Measurements from ENCODE around the gene RBBP6.

RBBP6 gene

DNA sequence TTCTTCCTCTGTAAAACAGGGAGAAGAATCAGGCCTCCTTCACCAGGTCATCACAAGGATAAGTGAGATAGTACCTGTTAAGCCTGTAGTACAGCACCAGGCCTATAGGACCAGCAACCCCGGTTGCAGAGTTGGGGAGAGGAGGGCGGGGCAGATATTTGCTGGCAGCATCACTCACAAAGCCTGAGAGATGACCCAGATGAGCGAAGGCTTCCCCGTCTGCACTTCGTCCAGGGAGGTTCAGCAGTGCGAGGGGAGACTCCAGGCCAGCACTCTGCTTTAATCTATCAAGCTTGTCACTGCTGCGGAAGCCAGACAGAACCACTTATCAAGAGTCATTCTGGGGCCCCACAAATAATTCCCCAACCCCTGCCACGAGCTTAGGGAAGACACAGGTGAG, 15.8 kb upstream of the RBBP6 start:
- ATAC-seq, result no peak
- no peak for DNase-seq

DNA sequence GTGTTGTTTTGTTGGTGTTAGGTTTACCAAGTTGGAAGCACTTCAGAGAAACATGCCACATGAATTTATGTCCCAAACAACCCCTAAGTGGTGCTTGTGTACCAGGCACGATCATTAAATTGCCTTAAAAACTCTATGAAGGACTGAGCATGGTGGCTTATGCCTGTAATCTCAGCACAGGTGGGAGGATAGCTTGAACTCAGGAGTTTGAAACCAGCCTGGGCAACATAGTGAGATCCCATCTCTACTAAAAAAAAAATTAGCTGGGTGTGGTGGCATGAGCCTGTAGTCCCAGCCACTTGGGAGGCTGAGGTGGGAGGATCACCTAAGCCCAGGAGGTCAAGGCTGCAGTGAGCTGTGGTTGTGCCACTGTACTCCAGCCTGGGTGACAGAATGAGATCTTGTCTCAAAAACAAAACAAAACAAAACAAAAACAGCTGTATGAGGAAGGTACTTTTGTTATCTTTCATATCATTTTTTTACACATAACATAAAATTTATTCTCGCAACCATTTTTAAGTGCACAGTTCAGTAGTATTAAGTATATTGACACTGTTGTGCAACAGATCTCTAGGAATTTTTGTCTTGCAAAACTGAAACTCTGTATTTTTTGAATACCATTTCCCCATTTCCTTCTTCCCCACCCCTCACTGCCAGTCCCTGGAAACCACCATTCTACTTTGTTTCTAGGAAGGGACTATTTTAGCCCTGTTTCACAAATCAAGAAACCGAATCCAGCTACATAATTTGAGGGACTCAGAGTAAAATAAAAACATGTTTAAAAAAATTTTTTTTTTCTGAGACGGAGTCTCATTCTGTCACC, 14.3 kb upstream of the RBBP6 start:
- DNase-seq (no peak), ATAC-seq (no peak)

DNA sequence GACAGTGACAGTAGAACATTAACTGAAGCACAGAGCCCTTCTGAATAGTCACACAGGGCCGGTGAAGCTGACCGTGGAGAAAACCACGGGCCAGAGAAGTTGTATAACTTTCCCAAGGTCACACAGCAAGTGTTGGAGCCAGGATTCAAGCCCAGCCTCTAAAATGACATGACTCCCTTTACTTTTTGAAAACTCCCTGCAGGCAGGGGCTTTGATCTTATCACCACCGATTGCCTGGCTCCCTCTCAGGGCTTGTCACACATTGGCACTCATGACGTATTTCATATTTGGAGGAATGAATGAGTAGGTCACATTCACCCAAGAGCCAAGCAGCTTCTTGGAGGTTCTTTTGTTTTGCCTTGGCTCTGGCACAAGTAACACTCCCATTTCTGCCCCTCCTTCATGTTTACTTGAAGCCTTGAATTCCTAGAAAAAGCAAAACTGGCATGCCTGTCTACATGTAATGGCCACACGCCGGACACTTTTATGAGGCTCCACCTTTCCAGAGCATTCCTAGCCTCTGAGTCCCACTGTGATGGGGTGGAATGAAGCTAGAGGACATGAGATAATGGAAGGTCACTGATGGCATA, 13.3 kb upstream of the RBBP6 start:
- no peak for DNase-seq
- ATAC-seq, result no peak

DNA sequence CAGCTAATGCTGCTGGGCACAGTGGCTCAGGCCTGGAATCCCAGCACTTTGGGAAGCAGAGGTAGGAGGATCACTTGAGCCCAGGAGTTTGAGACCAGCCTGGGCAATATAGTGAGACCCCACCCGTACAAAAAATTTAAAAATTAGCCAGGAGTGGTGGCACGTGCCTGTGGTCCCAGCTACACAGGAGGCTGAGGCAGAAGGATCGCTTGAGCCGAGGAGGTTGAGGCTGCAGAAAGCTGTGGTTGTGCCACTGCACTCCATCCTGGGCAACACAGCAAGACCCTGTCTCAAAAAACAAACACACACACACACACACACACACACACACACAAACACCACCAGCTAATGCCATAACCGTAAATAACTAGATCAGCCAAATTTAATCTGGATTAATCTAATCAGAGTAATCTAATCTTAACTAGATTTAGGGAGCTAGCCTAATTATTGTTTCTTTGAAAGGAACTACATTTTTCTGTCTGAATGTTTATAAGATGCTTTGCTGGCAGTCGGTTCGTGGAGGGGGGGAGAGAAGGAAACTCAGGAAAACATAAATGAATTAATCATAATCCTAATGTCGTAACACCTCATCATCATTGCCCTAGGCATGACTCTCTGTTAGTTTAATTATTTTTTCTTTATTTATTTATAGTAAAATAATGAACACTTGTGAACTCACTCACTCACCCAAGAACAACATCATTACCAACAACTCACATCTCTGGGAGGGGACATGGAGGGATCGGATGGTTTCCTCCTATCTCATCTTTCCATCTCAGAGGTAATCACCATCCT, 12.5 kb upstream of the RBBP6 start:
- ATAC-seq (no peak), DNase-seq (no peak)

GRCh38 chr16:24531166-24531565, 8.2 kb upstream of the RBBP6 start:
- no peak for ATAC-seq
- no peak for DNase-seq

DNA sequence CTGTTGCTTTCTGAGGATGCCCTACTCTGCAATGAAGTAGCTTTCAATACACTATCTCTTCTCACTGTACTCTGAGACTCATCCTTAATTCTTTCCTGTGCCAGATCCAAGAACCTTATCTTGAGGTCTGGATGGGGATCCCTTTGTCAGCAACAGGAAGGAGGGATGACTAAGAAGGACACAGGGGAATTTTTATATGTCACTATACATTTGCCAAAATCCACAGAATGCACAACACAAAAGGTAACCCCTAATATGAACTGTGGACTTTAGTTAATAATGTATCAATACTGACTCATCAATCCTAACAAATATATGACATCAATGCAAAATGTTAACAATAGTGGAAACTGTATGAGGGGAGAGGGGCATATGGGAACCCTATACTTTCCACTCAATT, 4.7 kb upstream of the RBBP6 start:
- no peak for ATAC-seq
- no peak for DNase-seq

DNA sequence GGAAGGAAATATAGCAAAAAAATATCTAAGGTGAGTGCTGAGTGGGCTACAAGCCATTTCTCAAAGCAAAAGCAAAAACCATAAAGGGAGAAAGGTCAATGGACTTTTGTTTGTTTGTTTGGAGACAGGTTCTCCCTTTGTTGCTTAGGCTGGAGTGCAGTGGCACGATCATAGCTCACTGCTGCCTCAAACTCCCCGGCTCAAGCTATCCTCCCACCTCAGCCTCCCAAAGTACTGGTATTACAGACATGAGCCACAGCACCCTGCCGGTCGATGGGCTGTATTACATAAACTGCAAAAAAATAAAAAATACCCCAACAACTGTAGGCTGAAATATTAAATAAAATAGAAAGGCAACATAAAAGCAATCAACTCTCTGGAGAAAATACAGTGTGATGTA, 3.5 kb upstream of the RBBP6 start:
- no peak for DNase-seq

DNA sequence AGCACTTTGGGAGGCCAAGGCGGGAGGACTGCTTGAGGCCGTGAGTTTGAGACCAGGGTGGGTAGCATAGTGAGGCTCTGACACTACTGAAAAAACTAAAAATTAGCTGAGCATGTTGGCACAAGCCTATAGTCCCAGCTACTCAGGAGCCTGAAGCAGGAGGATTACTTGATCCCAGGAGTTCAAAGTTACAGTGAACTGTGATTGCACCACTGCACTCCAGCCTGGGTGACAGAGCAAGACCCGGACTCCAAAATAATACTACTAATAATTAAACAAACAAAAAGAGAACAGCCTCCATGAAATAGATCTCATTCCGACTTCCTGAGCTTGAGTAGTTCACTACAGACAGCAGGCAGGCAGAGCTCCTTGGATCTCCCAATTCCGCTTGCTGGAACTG, 2.7 kb upstream of the RBBP6 start:
- DNase-seq (no peak), ATAC-seq (no peak)

More for the DNA sequence above, 3.5 kb upstream of the RBBP6 start:
- no peak for ATAC-seq

DNA sequence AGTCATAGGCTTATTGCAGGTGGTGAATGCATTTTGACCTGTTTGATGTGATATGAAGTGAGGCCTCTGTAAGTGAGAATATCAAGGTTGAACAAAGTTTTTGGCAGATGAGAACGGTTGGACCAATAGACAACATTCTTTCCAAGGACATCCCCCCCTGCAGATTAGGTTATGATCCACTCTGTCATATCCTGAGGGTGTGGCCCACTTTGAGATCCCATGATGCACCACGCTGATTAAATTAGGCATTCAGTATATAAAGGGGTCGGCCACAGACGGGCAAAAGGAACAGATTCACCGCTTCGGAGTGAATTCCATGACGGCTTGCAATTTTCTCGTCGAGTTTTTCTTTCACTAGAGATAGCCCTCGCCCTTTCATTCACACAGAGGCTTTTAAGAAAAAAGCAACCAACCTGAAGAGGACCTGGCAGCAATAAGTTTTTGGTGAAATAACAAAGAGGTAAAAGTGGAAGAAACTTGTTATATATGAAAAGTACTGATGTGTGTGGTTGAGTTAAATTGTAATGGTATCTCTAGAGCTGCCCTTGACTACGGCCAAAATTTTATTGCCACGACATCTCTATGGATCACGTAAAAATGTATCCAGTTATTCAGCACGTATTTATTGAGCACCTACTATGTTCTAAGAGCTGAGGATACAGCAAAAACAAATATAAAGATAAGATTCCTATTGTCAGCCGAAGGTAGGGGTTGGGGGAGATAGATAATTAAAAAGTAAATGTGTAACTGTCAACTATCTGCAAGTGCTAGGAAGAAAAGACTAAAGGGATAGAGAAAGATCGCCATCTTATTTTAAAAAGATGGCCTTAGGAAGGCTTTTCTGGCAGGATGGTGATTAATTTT, 1.7 kb upstream of the RBBP6 start:
- ATAC-seq (no peak), DNase-seq (no peak)

DNA sequence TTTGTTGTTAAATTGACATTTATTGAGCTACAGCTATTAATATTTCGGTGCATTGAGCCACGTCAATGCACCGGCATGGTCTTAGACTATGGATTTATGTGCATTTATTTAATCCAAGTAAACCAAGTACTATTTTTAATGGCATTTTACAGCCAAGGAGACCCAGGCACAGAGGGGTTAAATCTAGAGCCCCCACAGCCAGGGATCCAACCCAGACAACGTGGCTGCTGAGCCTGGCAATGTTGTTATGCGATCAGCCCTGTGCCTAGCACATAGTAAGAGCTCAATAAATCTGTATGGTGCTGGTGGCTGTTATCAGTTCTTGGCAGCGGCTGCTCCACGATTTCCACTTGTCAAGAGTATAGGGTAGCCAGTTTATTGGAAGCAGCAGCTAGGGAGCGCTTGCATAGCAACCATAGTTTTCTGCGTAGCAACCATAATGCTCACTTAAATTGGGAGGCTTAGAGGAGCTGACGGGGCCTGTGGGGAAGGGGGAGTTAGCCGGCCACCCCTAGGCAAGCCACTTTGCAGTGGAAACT, 541 bp upstream of the RBBP6 start:
- peak; percentile 26 for ATAC-seq
- DNase-seq, result no peak

DNA sequence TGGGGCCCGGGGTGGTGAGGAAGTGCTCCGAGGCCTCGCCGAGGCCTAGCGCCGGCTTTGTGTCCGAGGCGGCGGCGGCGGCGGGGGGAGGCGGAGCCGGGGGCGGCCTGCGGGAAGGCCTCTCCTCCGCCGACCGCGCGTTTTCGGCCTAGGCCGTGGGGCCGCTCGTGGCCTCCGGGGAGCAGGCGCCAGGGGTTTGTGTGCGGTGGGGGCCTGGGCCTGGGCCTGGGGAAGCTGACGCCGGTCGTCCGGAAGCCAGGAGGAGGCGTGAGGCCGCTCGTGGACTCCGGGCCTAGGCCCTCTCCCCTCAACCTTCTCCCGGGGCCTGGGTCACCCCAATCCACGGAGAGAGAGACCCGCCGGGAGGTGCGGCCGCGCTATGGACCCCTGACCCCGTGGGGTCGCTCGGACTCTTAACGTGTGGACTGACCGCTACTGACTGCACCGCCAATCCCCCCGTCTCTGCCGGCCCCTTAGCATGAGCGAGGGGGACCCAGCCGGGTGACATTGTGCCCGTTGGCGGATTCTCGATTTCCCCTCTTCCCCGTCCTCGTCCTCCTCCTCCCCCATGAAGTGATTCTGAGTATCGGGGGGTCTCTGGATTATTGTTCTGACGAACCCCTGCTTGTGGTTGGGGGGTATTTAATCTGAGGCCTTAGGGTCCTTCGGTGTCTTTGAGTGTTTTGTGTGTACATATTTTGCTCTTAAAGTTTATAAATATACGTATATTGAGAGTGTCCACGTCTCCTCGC, 660 bp downstream of the RBBP6 start:
- peak; percentile 67 for DNase-seq

GRCh38 chr16:24540602-24541210, 1.3 kb downstream of the RBBP6 start:
- ATAC-seq (no peak), DNase-seq (no peak)

More for the DNA sequence above, 660 bp downstream of the RBBP6 start:
- ATAC-seq, result peak; percentile 41

DNA sequence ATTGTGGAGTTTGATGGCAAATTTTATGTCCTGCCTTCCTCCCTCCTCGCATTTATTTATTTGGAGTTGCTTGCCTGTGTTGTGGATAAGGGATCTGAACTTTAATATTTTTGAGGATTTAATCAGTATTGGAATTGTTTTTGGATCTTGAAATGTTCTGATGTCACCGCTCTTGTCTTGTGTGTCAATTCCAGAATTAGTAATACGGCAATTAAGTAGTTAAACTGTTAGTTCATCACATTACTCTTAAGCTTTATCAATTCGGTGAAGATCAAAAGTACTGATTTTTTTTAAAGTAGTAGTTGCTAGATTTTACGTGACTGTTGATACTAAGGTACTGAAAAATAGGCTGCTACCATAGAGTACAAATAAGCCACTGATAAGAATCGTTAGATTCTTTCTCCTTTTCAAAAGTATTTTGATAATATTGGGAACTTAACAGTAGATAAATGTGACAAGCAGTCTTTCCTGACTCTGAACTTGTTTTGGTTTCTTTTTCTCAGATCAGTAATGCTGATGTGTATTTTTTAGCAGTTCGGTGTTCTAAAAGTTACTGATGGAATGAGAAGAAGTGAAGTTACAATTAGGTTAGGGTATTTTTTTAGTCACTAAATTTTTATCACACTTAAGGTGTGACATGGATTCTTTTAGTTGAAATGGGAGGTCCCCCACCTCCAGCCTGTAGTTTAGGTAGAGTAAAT, 2.0 kb downstream of the RBBP6 start:
- ATAC-seq (no peak), DNase-seq (no peak)

DNA sequence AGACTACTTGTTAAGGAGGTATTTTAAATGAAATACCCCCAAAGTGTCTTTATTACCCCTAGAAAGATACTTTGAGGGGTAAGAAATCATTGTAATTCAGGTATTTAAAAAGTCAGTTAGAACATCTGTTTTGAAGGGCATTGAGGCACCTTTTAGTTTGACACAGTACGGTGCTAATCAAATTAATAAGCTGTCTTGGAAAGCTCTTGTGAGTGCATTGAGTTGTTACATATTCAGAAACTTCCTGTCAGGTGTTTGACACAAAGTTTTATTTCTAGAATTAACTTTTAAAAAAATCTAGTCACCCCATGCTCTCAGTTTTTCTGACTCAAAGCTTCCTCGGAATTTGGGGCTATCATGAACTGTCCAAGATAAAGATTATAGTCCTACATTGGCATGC, 4.6 kb downstream of the RBBP6 start:
- no peak for DNase-seq

GRCh38 chr16:24544640-24545039, 5.3 kb downstream of the RBBP6 start:
- DNase-seq (no peak), ATAC-seq (no peak)

More for the DNA sequence above, 4.6 kb downstream of the RBBP6 start:
- ATAC-seq, result no peak

- no peak for DNase-seq
- no peak for ATAC-seq
These were observed 10.9 kb downstream of the RBBP6 start for GRCh38 chr16:24550295-24550694.

DNA sequence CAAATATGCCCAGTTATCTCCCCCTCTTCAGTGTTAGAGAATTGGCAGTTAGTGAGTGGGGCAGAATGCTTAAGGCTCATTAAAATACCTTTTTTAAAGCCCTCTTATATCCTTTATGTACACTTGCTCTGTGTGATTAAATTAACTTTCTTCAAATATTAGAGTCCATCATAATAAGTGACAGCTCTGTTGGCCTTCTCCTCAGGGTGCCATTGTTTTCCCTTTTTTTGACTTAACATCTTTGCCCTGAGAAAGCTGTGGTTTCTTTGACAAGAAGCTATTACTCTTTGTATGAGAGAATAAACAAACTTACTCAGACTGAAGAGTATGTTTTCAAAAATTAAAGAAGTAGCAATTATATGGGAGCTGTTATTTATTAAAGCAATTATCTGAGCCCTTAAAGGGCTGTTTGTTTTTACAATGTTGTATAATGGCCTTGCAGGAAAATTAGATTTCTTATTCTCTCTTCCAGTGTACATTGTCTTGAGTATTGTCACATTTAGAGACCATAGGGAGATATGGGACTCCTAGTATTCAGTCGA, 13.4 kb downstream of the RBBP6 start:
- DNase-seq (no peak), ATAC-seq (no peak)

- DNase-seq, result no peak
- ATAC-seq, result no peak
These were observed 14.6 kb downstream of the RBBP6 start for GRCh38 chr16:24553983-24554382.

- no peak for ATAC-seq
- no peak for DNase-seq
These were observed 16.0 kb downstream of the RBBP6 start for GRCh38 chr16:24555346-24555872.

Data from stimulated activated naive CD8-positive, alpha-beta T cell treated with anti-CD3 and anti-CD28 coated beads, Interleukin-15, Interleukin-2, amounts not matched to agents 100 U/mL and 50 U/mL, for 24 hours (primary cell).